GM18868 (cell line): ENCODE data around the gene PDSS1.
"Not testable (repeated sequence)": the region's sequence is repeated elsewhere in the genome, so short reads cannot be mapped to it uniquely, and the experiment has no call there.

ENCODE experiments used
- ATAC-seq: cut with Tn5 transposase; IDR thresholded peaks from one replicate; pipeline ENCODE4 v1.9.1; 2021; ENCODE audit warnings: mild to moderate bottlenecking, moderate library complexity; ENCODE audit not compliant: unreplicated experiment

The PDSS1 gene

GRCh38 chr10:26697163-26697921 is at the start of gene PDSS1:
TSS of gene PDSS1 (plus strand) at chr10:26697701. CDS start at chr10:26697712, 11 bp downstream.
- ATAC-seq: peak; percentile 81

GRCh38 chr10:26648245-26648636 is 49.3 kb upstream of the PDSS1 start:
- ATAC-seq: not testable (repeated sequence)

GRCh38 chr10:26650406-26650805 is 47.1 kb upstream of the PDSS1 start:
- ATAC-seq: no peak

- not testable (repeated sequence) for ATAC-seq
Measured at GRCh38 chr10:26651476-26651875, 46.0 kb upstream of the PDSS1 start.

GRCh38 chr10:26653004-26653403 is 44.5 kb upstream of the PDSS1 start:
- no peak for ATAC-seq

- ATAC-seq: no peak
Measured at GRCh38 chr10:26655746-26656145, 41.8 kb upstream of the PDSS1 start.

GRCh38 chr10:26662864-26663263 is 34.6 kb upstream of the PDSS1 start:
- no peak for ATAC-seq

GRCh38 chr10:26665080-26666048 is 32.1 kb upstream of the PDSS1 start:
- ATAC-seq: no peak

- ATAC-seq: no peak
Measured at GRCh38 chr10:26675873-26676257, 21.6 kb upstream of the PDSS1 start.

GRCh38 chr10:26679588-26679987 is 17.9 kb upstream of the PDSS1 start:
- no peak for ATAC-seq

GRCh38 chr10:26681076-26681475 is 16.4 kb upstream of the PDSS1 start:
- no peak for ATAC-seq

- ATAC-seq: not testable (repeated sequence)
Measured at GRCh38 chr10:26681971-26682370, 15.5 kb upstream of the PDSS1 start.

- no peak for ATAC-seq
Measured at GRCh38 chr10:26682931-26683330, 14.6 kb upstream of the PDSS1 start.

- ATAC-seq: peak; percentile 96
Measured at GRCh38 chr10:26684667-26685264, 12.7 kb upstream of the PDSS1 start.

GRCh38 chr10:26685441-26685840 is 12.1 kb upstream of the PDSS1 start:
- no peak for ATAC-seq

GRCh38 chr10:26689399-26689798 is 8.1 kb upstream of the PDSS1 start:
- no peak for ATAC-seq

- ATAC-seq: no peak
Measured at GRCh38 chr10:26690731-26691475, 6.6 kb upstream of the PDSS1 start.

- ATAC-seq: not testable (repeated sequence)
Measured at GRCh38 chr10:26694536-26694935, 3.0 kb upstream of the PDSS1 start.

- peak; percentile 10 for ATAC-seq
Measured at GRCh38 chr10:26696786-26697162, 727 bp upstream of the PDSS1 start.

- no peak for ATAC-seq
Measured at GRCh38 chr10:26697922-26698608, 564 bp downstream of the PDSS1 start.
